ENCODE data around the gene UVRAG. TPM values are rescaled to one million over a fixed set of nuclear protein-coding genes. Genes with fewer than 3 reads are reported as not detected.

UVRAG gene
- total RNA-seq, 6 donors from 2014 or later = 23.3 to 72.3 (median 28.5) TPM

DNA sequence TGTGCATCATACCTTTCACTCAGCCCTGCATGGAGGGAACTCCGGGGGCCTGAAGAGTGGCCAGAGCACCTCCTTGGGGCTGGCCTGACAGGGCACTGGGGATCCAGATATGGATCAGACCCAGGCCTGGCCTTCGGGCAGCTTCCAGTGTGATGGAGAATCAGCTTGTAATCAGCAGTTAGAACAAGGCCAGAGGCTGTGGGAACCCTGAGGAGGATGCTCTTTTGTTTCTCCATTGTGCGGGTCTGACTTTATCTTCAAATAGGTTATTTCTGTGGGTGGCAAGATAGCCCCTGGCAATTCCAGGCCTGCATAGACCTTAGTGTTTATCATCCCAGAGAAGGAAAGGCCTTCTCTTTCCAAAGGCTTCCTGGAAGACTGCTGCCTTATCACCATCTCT lies 34.1 kb upstream of the UVRAG start:
- ATAC-seq (ENCODE audit: low FRiP score in 2 of 2) (no peak), DNase-seq (no peak)
- TF ChIP-seq EP300 (IDR thresholded peaks at IDR 0.05) (no peak), POLR2A (IDR thresholded peaks at IDR 0.05) (no peak), POLR2AphosphoS5 (IDR thresholded peaks at IDR 0.05) (no peak)
- TF ChIP-seq, protein P1, sequence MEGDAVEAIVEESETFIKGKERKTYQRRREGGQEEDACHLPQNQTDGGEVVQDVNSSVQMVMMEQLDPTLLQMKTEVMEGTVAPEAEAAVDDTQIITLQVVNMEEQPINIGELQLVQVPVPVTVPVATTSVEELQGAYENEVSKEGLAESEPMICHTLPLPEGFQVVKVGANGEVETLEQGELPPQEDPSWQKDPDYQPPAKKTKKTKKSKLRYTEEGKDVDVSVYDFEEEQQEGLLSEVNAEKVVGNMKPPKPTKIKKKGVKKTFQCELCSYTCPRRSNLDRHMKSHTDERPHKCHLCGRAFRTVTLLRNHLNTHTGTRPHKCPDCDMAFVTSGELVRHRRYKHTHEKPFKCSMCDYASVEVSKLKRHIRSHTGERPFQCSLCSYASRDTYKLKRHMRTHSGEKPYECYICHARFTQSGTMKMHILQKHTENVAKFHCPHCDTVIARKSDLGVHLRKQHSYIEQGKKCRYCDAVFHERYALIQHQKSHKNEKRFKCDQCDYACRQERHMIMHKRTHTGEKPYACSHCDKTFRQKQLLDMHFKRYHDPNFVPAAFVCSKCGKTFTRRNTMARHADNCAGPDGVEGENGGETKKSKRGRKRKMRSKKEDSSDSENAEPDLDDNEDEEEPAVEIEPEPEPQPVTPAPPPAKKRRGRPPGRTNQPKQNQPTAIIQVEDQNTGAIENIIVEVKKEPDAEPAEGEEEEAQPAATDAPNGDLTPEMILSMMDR (IDR thresholded peaks at IDR 0.05) = no peak
- Histone ChIP-seq H3K27me3 (no peaks in the 10 kb centered on the region), H3K4me1 (peaks cover 0 to 5% (median 1%) of the 10 kb centered on the region in 4 donors), H3K36me3 (no peaks in the 10 kb centered on the region), H3K27ac (no peak overlapping the region), H3K9me3 (no peaks in the 10 kb centered on the region), H3K4me3 (no peak overlapping the region)
- 93 to 97% methylated on average over 3 of the region's 3 CpGs for WGBS, 2 donors

DNA sequence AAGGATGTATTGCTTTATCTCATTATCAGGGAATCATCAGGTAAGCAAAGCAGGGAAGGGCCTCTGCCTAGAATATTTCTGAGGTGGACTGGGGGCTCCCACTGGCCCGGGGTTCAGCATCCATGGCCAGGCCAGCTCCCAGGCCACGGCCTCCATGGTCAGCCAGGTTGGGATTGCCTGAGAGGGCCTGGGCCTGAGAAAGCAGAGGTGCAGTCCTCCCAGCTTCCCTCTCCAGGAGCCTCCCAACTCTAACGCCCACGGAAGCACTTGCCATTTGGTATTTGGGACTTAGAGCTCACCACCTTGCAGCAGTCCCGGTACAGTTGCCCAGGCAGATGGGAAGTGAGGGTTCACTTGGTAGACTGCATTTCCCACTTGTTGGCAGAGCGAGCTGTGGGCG lies 33.7 kb upstream of the UVRAG start:
- WGBS, 2 donors = 94 to 96% methylated on average over 3 to 6 of the region's 7 CpGs
- DNase-seq = no peak
- H3K36me3 ChIP-seq = no peaks in the 10 kb centered on the region
- no peak overlapping the region for H3K27ac ChIP-seq
- H3K9me3 ChIP-seq = no peaks in the 10 kb centered on the region
- TF ChIP-seq POLR2A (IDR thresholded peaks at IDR 0.05) (no peak), POLR2AphosphoS5 (IDR thresholded peaks at IDR 0.05) (no peak), EP300 (IDR thresholded peaks at IDR 0.05) (no peak)
- TF ChIP-seq, protein P1 (IDR thresholded peaks at IDR 0.05) = no peak
- no peak for ATAC-seq (ENCODE audit: low FRiP score in 2 of 2)
- no peak overlapping the region for H3K4me3 ChIP-seq
- no peaks in the 10 kb centered on the region for H3K27me3 ChIP-seq
- peaks cover 0 to 5% (median 1%) of the 10 kb centered on the region in 4 donors for H3K4me1 ChIP-seq

DNA sequence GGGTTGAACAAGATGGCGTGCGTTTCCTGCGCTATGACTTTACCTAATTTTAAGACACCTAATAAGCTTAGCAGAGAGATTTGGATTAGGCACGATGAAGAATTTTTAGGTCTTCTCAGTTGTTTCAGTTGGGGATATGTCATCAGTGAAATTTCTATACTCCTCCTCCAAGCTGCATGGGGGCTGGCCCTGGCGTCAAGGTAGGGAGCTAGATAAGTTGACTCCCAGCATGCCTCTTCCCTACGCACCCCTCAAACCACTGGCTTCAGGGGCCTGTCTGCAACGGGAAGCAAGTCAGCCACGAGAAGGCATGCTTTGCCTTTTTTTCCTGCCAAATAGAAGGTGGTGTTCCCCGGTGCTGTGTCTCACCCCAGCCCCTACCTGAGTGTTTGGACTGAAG lies 33.2 kb upstream of the UVRAG start:
- no peaks in the 10 kb centered on the region for H3K36me3 ChIP-seq
- H3K27me3 ChIP-seq = no peaks in the 10 kb centered on the region
- DNase-seq (no peak), ATAC-seq (ENCODE audit: low FRiP score in 2 of 2) (no peak)
- no peaks in the 10 kb centered on the region for H3K9me3 ChIP-seq
- H3K4me3 ChIP-seq = no peak overlapping the region
- 90 to 93% methylated on average over 7 to 9 of the region's 9 CpGs for WGBS, 2 donors
- no peak overlapping the region for H3K27ac ChIP-seq
- H3K4me1 ChIP-seq = peaks cover 0 to 5% (median 1%) of the 10 kb centered on the region in 4 donors
- TF ChIP-seq, protein P1 (IDR thresholded peaks at IDR 0.05) = no peak
- no peak for TF ChIP-seq POLR2A (IDR thresholded peaks at IDR 0.05)
- TF ChIP-seq POLR2AphosphoS5 (IDR thresholded peaks at IDR 0.05) = no peak
- TF ChIP-seq EP300 (IDR thresholded peaks at IDR 0.05) = no peak

DNA sequence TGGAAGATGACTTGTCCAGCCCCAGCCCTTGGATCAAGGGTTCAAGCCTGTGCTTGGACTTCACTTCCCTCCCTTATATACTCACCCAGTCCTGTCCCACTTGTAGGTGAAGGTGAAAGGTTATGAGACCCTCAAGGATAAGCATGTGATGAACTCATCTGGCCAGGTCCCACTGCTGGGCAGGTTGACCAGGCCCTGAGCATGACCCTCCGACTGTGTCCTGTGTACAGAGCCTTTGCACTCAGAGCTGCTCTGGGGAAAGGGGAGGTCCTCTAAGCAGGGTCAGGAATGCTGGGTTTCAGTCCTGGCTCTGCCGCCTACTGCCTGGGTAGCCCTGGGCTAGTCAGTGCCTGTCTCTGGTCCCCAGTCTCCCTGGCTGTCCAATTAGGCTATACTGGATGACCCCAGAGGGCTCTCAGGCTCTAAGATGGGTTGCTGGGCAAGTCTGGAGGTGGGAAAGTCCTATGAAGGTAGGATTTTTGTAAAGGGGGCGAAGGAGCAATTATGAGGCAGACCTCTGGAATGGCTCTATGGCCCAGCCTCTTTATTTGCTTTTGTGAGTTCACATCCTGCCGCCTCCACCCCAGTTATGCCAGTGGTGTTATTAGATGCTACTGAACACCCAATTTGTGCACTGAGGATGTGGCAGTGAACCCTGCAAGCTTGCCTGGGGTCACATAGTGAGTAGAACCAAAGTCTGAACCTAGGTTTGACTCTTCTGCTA lies 32.3 kb upstream of the UVRAG start:
- Histone ChIP-seq H3K4me1 (peaks cover 0 to 3% (median 0%) of the 10 kb centered on the region in 4 donors), H3K9me3 (no peaks in the 10 kb centered on the region), H3K27ac (no peak overlapping the region), H3K4me3 (no peak overlapping the region), H3K27me3 (no peaks in the 10 kb centered on the region), H3K36me3 (no peaks in the 10 kb centered on the region)
- no peak for TF ChIP-seq POLR2AphosphoS5 (IDR thresholded peaks at IDR 0.05)
- TF ChIP-seq, protein P1 (IDR thresholded peaks at IDR 0.05) = no peak
- TF ChIP-seq EP300 (IDR thresholded peaks at IDR 0.05) = no peak
- TF ChIP-seq POLR2A (IDR thresholded peaks at IDR 0.05) = no peak
- DNase-seq (no peak), ATAC-seq (ENCODE audit: low FRiP score in 2 of 2) (no peak)
- WGBS, 2 donors = 79 to 93% methylated on average over 3 of the region's 4 CpGs

All from upper lobe of left lung (tissue), 6 donors.